Endothelial cell of umbilical vein (primary cell): ENCODE results near the gene MYL11. TPM values are rescaled to one million over a fixed set of nuclear protein-coding genes. Genes with fewer than 3 reads are reported as not detected.

Experiments used
- BruUV-seq: library from RNA; stranded (reverse); fragments of 400-500 nt; replicated peaks from 2 replicates; lab custom pipeline; 2021; lab: Mats Ljungman, UMichigan
- CTCF ChIA-PET: fragments of 300-600, 350-600 bp; sonication (Branson Sonifier 250); formaldehyde crosslinking; loops from one replicate; lab custom pipeline; 2021; ENCODE audit warnings: antibody characterized with exemption, inconsistent platforms; lab: Charles Lee
- POLR2A ChIA-PET: fragments of 300-600, 350-600 bp; sonication (Branson Sonifier 250); formaldehyde crosslinking; loops from one replicate; lab custom pipeline; 2021; ENCODE audit warnings: antibody characterized with exemption, inconsistent platforms; lab: Charles Lee
- DNase-seq: peaks from one replicate; pipeline ENCODE4 v3.0.0-alpha.2; 2011; ENCODE audit warnings: low read depth, low spot score
- FAIRE-seq: peaks from 2 replicates; lab custom pipeline; 2011; peaks lifted over from hg19 to GRCh38; lab: Jason Lieb, UNC
- H2AFZ ChIP-seq: 2 replicates; pipeline ENCODE4 v1.6.0; 2012; ENCODE audit warnings: low read depth, low read length, control low read depth, inconsistent platforms
- H3K27ac ChIP-seq: 2 replicates; pipeline ENCODE4 v1.5.1; 2011; ENCODE audit warnings: low read depth, mild to moderate bottlenecking, control low read depth, low read length, moderate library complexity; ENCODE audit not compliant: insufficient read depth
- H3K27me3 ChIP-seq, 2 experiments: 2 replicates each; pipeline versions ENCODE4 v1.6.0 to v1.6.1; 2011; ENCODE audit warnings: low read length in 2 of 2, mixed read lengths in 1 of 2; ENCODE audit not compliant: control insufficient read depth in 2 of 2, insufficient read depth in 2 of 2
- H3K36me3 ChIP-seq, 2 experiments: 2 replicates in 1 of 2; 3 replicates in 1 of 2; pipeline ENCODE4 v1.5.1; 2011; ENCODE audit warnings: low read length in 2 of 2, mild to moderate bottlenecking in 1 of 2, moderate library complexity in 1 of 2; ENCODE audit not compliant: control insufficient read depth in 2 of 2, insufficient read depth in 2 of 2; ENCODE audit errors: extremely low read depth in 1 of 2
- H3K4me1 ChIP-seq: 3 replicates; pipeline ENCODE4 v1.5.1; 2011; ENCODE audit warnings: mild to moderate bottlenecking, low read length; ENCODE audit not compliant: control insufficient read depth, insufficient read depth; ENCODE audit errors: extremely low read depth
- H3K4me2 ChIP-seq: 2 replicates; pipeline ENCODE4 v1.6.1; 2011; ENCODE audit warnings: low read length, control low read depth, mixed read lengths; ENCODE audit not compliant: insufficient read depth
- H3K4me3 ChIP-seq, 3 experiments: fragments of 200-600 bp in 1 of 3; sonication (generic), shearing (Covaris generic) in 1 of 3; replicated peaks in 1 of 3; 2 replicates each; pipeline ENCODE4 v1.5.1; 2011 to 2016; ENCODE audit warnings: control low read depth in 3 of 3, low read length in 3 of 3, mild to moderate bottlenecking in 2 of 3, inconsistent platforms in 1 of 3, low read depth in 1 of 3, moderate library complexity in 1 of 3; ENCODE audit not compliant: insufficient read depth in 1 of 3
- H3K79me2 ChIP-seq: 2 replicates; pipeline ENCODE4 v1.6.0; 2012; ENCODE audit warnings: low read length, inconsistent platforms; ENCODE audit not compliant: control insufficient read depth, insufficient read depth
- H3K9ac ChIP-seq: replicated peaks from 2 replicates; pipeline ENCODE3; 2011; ENCODE audit warnings: low read length, control low read depth; ENCODE audit not compliant: insufficient read depth; ENCODE audit errors: extremely low read depth
- H3K9me1 ChIP-seq: replicated peaks from 3 replicates; pipeline ENCODE4 v1.6.0; 2011; ENCODE audit warnings: mild to moderate bottlenecking, low read length; ENCODE audit not compliant: control insufficient read depth, insufficient read depth; ENCODE audit errors: extremely low read depth
- H3K9me3 ChIP-seq: replicated peaks from 2 replicates; pipeline ENCODE4 v1.5.1; 2012; ENCODE audit warnings: low read length, inconsistent platforms; ENCODE audit not compliant: control insufficient read depth, insufficient read depth
- H4K20me1 ChIP-seq: replicated peaks from 2 replicates; pipeline ENCODE3; 2011; ENCODE audit warnings: mild to moderate bottlenecking, low read length; ENCODE audit not compliant: control insufficient read depth, insufficient read depth; ENCODE audit errors: extremely low read depth
- EZH2 ChIP-seq: IDR thresholded peaks from 2 replicates; pipeline ENCODE4 v1.6.1; 2012; ENCODE audit warnings: borderline replicate concordance, low read depth, mild to moderate bottlenecking, moderate library complexity, low read length, inconsistent platforms; ENCODE audit not compliant: severe bottlenecking
- FOS ChIP-seq: IDR thresholded peaks from 2 replicates; pipeline ENCODE4 v1.6.1; 2011; ENCODE audit warnings: mild to moderate bottlenecking, low read length, moderate library complexity, borderline replicate concordance; ENCODE audit not compliant: insufficient read depth
- GATA2 ChIP-seq: IDR thresholded peaks from 2 replicates; pipeline ENCODE4 v1.7.0; 2011; ENCODE audit warnings: low read depth, mild to moderate bottlenecking, moderate library complexity, mixed read lengths, low read length; ENCODE audit not compliant: insufficient read length, insufficient read depth
- JUN ChIP-seq: IDR thresholded peaks from 2 replicates; pipeline ENCODE4 v1.6.1; 2011; ENCODE audit warnings: borderline replicate concordance, low read depth; ENCODE audit not compliant: insufficient read length, insufficient read depth
- MYC ChIP-seq: IDR thresholded peaks from one replicate; pipeline ENCODE4 v1.6.1; 2011; ENCODE audit warnings: mild to moderate bottlenecking, low read depth, low read length
- POLR2A ChIP-seq: IDR thresholded peaks from 2 replicates; pipeline ENCODE4 v1.6.1; 2012; ENCODE audit warnings: low read depth, mild to moderate bottlenecking, control low read depth, low read length
- POLR2AphosphoS5 ChIP-seq: IDR thresholded peaks from 2 replicates; pipeline ENCODE4 v1.6.1; 2012; ENCODE audit warnings: low read depth, mild to moderate bottlenecking, control low read depth, low read length, moderate library complexity; ENCODE audit not compliant: insufficient read depth
- dilution Hi-C: fragments of 300-500 bp; cut with MboI; formaldehyde crosslinking; loops from one replicate; pipeline ENCODE4 v1.15.0; 2019; ENCODE audit warnings: low sequenced_read_pairs; ENCODE audit not compliant: extremely low pct_ligation_motif_present
- intact Hi-C: fragments of 100-400 bp; cut with micrococcal nuclease; formaldehyde crosslinking; loops from one replicate; pipeline ENCODE4 v1.10.0; 2022
- polyA plus RNA-seq, 4 experiments: library from polyadenylated mRNA; depleted of rRNA in 3 of 4; stranded (reverse) in 3 of 4; unstranded in 1 of 4; fragments of >200 nt; gene quantifications; 2 replicates each; pipeline versions ENCODE4 v1.2.1 to v1.2.3, GENCODE V29; 2011 to 2012; ENCODE audit warnings: missing spikeins in 1 of 4
- total RNA-seq: library from RNA; stranded (reverse); gene quantifications from 2 replicates; pipeline ENCODE4 v1.2.3, GENCODE V29; 2021
- TF ChIP-seq, protein P1 (sequence below): IDR thresholded peaks from 2 replicates; pipeline ENCODE4 v1.6.1; 2011; ENCODE audit not compliant: insufficient read depth, insufficient read length
- TF ChIP-seq, protein P2 (sequence below), 2 donors: IDR thresholded peaks; 1 replicate in 1 of 2; 2 replicates in 1 of 2; pipeline ENCODE4 v1.5.1; 2011; ENCODE audit warnings: low read length in 2 of 2, mild to moderate bottlenecking in 2 of 2, moderate library complexity in 2 of 2, control low read depth in 1 of 2, inconsistent platforms in 1 of 2, low read depth in 1 of 2; ENCODE audit not compliant: insufficient read depth in 1 of 2; ENCODE audit errors: extremely low read depth in 1 of 2

MYL11 gene
- total and polyA plus RNA-seq, 2 donors (not counting 3 experiments of a cell fraction or from before 2014, with no cell fraction given): 1.3 TPM; not detected in 1

DNA sequence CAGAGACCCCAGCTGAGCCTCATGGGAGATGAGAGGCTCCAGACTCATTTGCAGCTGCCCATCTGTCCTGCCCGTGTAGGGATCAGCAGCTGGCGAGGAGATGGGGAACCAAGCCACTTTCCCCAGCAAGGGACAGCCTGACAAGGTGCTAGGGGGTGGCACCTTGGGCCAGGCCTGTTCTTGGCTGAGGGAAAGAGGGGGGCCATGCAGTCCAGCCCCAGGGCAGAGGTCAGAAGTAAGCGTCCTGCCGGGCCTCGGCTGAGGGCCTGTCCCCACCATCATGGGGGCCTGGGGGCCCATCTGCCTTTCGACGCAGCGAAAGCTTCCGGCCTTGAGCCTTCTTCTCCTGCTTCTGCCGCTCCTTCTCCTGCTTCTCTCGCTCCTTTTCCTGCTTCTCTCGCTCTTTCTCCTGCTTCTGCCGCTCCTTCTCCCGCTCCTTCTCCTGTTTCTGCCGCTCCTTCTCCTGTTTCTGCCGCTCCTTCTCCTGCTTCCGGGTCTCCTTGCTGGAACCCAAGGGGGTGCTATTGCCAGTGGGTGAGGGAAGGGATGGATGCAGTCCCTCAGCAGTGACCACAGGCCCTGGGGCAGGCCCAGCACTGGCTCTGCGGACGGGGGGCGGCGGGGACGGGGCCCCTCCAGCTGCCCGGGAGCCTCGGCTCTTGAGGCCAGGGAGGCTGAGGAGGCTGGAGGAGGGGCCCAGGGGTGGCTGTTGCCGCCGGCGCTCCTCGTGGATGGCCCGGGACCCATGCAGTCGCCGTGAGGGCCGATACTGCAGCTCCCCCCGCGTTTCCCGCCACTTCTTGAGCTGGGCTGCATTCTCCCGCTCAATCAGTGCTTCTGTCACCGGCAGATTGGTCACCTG is 16.7 kb upstream of the MYL11 start:
- dilution Hi-C loops: no loop called here
- TF ChIP-seq EZH2 (no peak), JUN (no peak), POLR2A (no peak), POLR2AphosphoS5 (no peak), GATA2 (no peak), FOS (no peak), MYC (no peak)
- TF ChIP-seq, protein P1, sequence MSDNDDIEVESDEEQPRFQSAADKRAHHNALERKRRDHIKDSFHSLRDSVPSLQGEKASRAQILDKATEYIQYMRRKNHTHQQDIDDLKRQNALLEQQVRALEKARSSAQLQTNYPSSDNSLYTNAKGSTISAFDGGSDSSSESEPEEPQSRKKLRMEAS: no peak
- TF ChIP-seq, protein P2, sequence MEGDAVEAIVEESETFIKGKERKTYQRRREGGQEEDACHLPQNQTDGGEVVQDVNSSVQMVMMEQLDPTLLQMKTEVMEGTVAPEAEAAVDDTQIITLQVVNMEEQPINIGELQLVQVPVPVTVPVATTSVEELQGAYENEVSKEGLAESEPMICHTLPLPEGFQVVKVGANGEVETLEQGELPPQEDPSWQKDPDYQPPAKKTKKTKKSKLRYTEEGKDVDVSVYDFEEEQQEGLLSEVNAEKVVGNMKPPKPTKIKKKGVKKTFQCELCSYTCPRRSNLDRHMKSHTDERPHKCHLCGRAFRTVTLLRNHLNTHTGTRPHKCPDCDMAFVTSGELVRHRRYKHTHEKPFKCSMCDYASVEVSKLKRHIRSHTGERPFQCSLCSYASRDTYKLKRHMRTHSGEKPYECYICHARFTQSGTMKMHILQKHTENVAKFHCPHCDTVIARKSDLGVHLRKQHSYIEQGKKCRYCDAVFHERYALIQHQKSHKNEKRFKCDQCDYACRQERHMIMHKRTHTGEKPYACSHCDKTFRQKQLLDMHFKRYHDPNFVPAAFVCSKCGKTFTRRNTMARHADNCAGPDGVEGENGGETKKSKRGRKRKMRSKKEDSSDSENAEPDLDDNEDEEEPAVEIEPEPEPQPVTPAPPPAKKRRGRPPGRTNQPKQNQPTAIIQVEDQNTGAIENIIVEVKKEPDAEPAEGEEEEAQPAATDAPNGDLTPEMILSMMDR (IDR thresholded peaks at IDR 0.05; ENCODE audit: extremely low read depth in 1 of 2, insufficient read depth in 1 of 2, low read depth in 1 of 2, low read length in 2 of 2): no peak
- H3K4me3 ChIP-seq: no peak overlapping the region
- H3K27ac ChIP-seq: no peak overlapping the region
- no peak overlapping the region for H2AFZ ChIP-seq
- no peak overlapping the region for H3K4me2 ChIP-seq
- no peak for FAIRE-seq
- POLR2A ChIA-PET: no interaction called here
- H3K9me1 ChIP-seq: no peaks in the 10 kb centered on the region
- H4K20me1 ChIP-seq: no peaks in the 10 kb centered on the region
- H3K9me3 ChIP-seq: no peaks in the 10 kb centered on the region
- H3K36me3 ChIP-seq: peaks cover 0 to 30% of the 10 kb centered on the region in 2 experiments
- H3K4me1 ChIP-seq: peaks cover 18% of the 10 kb centered on the region
- peaks cover 33% of the 10 kb centered on the region for H3K79me2 ChIP-seq
- BruUV-seq: no TSS peak
- intact Hi-C loops: no loop called here
- H3K27me3 ChIP-seq: no peaks in the 10 kb centered on the region
- no peak for DNase-seq
- CTCF ChIA-PET: no interaction called here
- no peak overlapping the region for H3K9ac ChIP-seq
